HG02973 (cell line): ENCODE results near the gene COL11A2.
A peak's percentile ranks its signal among the peaks of the same experiment; 100 is the strongest.
"Not testable (repeated sequence)": the region's sequence is repeated elsewhere in the genome, so short reads cannot be mapped to it uniquely, and the experiment has no call there.

Experiments
- ATAC-seq: cut with Tn5 transposase; IDR thresholded peaks from one replicate; pipeline ENCODE4 v1.9.1; 2021; ENCODE audit warnings: moderate library complexity; ENCODE audit not compliant: unreplicated experiment

COL11A2 gene

GRCh38 chr6:33192105-33192646 lies at the start of gene COL11A2:
COL11A2 (minus strand) TSS chr6:33192467; CDS start chr6:33192240, 227 bp downstream.
- no peak for ATAC-seq

GRCh38 chr6:33241968-33242367 lies 49.7 kb upstream of the COL11A2 start:
- no peak for ATAC-seq

GRCh38 chr6:33237741-33238140 lies 45.5 kb upstream of the COL11A2 start:
- ATAC-seq, result no peak

GRCh38 chr6:33236852-33237251 lies 44.6 kb upstream of the COL11A2 start:
- ATAC-seq, result no peak

GRCh38 chr6:33236328-33236727 lies 44.1 kb upstream of the COL11A2 start:
- ATAC-seq, result no peak

- ATAC-seq, result no peak
Measured at GRCh38 chr6:33235221-33235634, 43.0 kb upstream of the COL11A2 start.

GRCh38 chr6:33226503-33227120 lies 34.3 kb upstream of the COL11A2 start:
- ATAC-seq, result not testable (repeated sequence)

- no peak for ATAC-seq
Measured at GRCh38 chr6:33217681-33218080, 25.4 kb upstream of the COL11A2 start.

- ATAC-seq, result no peak
Measured at GRCh38 chr6:33217246-33217645, 25.0 kb upstream of the COL11A2 start.

GRCh38 chr6:33216117-33216649 lies 23.9 kb upstream of the COL11A2 start:
- no peak for ATAC-seq

GRCh38 chr6:33215271-33216116 lies 23.2 kb upstream of the COL11A2 start:
- no peak for ATAC-seq

- no peak for ATAC-seq
Measured at GRCh38 chr6:33213989-33214335, 21.7 kb upstream of the COL11A2 start.

- ATAC-seq, result no peak
Measured at GRCh38 chr6:33213166-33213988, 21.1 kb upstream of the COL11A2 start.

GRCh38 chr6:33212857-33213165 lies 20.5 kb upstream of the COL11A2 start:
- ATAC-seq, result no peak

- no peak for ATAC-seq
Measured at GRCh38 chr6:33211666-33212422, 19.6 kb upstream of the COL11A2 start.

GRCh38 chr6:33211136-33211535 lies 18.9 kb upstream of the COL11A2 start:
- ATAC-seq, result no peak

GRCh38 chr6:33209856-33210255 lies 17.6 kb upstream of the COL11A2 start:
- no peak for ATAC-seq

- ATAC-seq, result peak; percentile 34
Measured at GRCh38 chr6:33208091-33208967, 16.1 kb upstream of the COL11A2 start, which contains the start of gene RING1. RING1 (plus strand) TSS chr6:33208500; CDS start chr6:33208823, 323 bp downstream.

- no peak for ATAC-seq
Measured at GRCh38 chr6:33207552-33208090, 15.4 kb upstream of the COL11A2 start.
